Suprapubic skin (tissue), 3 donors: Measurements from ENCODE around the gene EDARADD.

ENCODE experiments used
- CTCF ChIP-seq, 2 donors: fragments of 200-600 bp in 1 of 2; fragments of 450-650 bp in 1 of 2; sonication (generic) in 1 of 2; IDR thresholded peaks; one replicate each; pipeline ENCODE4 v1.5.1; 2016 to 2019; ENCODE audit warnings: antibody characterized with exemption in 2 of 2, mild to moderate bottlenecking in 1 of 2, moderate library complexity in 1 of 2
- EP300 ChIP-seq: sonication (generic); formaldehyde crosslinking; IDR thresholded peaks from one replicate; pipeline ENCODE4 v1.6.1; 2017; ENCODE audit warnings: antibody characterized with exemption
- POLR2A ChIP-seq, 2 donors: fragments of 450-650 bp; IDR thresholded peaks; one replicate each; pipeline ENCODE4 v1.6.1; 2017; ENCODE audit warnings: antibody characterized with exemption in 2 of 2, mild to moderate bottlenecking in 2 of 2, moderate library complexity in 2 of 2

- TF ChIP-seq CTCF (IDR thresholded peaks at IDR 0.05) (no peak), POLR2A (IDR thresholded peaks at IDR 0.05) (no peak), EP300 (no peak)
Measured at GRCh38 chr1:236422517-236422876, 28.4 kb downstream of the EDARADD start.
